Measurements from ENCODE around the gene ZNF483. TPM values are rescaled to one million over a fixed set of nuclear protein-coding genes. Genes with fewer than 3 reads are reported as not detected.

Gene ZNF483
- total and polyA plus RNA-seq, 9 of the 15 experiments (the other 6 are each of a cell fraction or from before 2014, with no cell fraction given), result 0.04 to 1.0 (median 0.38) TPM

DNA sequence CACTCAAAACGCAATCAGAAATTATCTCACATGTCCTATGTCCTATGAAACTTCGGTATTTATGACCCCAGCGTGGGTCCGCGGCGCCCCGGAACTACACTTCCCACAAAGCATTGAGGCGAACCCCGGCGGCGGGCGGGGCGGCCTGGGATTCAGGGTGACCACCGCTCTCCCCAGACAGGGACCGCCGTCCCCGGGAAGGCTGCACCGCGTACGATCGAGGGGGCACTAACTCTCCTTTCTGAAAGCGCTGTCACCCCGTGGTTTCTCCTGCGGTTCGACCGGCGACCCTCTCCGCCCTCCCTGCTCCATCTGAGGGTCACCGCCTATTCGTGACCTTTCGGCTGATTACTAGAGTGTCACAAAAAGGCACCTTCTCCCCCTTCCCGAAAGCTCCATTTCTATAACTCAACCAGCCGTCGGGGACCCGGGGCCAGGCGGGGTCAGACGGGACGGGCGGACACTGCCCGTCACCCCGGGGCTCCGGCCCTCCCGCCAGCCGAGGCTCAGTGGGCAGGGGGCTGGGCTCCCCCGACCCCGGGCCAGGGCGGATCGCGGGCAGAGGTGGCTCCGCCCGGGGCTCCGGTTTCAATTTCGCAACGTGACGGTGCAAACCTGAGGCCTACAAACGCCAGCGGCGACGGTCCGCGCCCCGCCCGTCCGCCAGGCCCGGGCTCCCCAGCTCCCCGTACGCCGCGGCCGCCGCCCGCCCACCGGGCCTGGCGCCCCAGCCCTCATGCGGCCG lies 42.1 kb upstream of the ZNF483 start (continued):
- TF ChIP-seq, protein P1, sequence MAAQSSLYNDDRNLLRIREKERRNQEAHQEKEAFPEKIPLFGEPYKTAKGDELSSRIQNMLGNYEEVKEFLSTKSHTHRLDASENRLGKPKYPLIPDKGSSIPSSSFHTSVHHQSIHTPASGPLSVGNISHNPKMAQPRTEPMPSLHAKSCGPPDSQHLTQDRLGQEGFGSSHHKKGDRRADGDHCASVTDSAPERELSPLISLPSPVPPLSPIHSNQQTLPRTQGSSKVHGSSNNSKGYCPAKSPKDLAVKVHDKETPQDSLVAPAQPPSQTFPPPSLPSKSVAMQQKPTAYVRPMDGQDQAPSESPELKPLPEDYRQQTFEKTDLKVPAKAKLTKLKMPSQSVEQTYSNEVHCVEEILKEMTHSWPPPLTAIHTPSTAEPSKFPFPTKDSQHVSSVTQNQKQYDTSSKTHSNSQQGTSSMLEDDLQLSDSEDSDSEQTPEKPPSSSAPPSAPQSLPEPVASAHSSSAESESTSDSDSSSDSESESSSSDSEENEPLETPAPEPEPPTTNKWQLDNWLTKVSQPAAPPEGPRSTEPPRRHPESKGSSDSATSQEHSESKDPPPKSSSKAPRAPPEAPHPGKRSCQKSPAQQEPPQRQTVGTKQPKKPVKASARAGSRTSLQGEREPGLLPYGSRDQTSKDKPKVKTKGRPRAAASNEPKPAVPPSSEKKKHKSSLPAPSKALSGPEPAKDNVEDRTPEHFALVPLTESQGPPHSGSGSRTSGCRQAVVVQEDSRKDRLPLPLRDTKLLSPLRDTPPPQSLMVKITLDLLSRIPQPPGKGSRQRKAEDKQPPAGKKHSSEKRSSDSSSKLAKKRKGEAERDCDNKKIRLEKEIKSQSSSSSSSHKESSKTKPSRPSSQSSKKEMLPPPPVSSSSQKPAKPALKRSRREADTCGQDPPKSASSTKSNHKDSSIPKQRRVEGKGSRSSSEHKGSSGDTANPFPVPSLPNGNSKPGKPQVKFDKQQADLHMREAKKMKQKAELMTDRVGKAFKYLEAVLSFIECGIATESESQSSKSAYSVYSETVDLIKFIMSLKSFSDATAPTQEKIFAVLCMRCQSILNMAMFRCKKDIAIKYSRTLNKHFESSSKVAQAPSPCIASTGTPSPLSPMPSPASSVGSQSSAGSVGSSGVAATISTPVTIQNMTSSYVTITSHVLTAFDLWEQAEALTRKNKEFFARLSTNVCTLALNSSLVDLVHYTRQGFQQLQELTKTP (IDR thresholded peaks at IDR 0.05; ENCODE audit: low read depth in 1 of 2, partially characterized antibody in 2 of 2), result peak in 1 of 2 experiments; percentile 68
- TF ChIP-seq, protein P2, sequence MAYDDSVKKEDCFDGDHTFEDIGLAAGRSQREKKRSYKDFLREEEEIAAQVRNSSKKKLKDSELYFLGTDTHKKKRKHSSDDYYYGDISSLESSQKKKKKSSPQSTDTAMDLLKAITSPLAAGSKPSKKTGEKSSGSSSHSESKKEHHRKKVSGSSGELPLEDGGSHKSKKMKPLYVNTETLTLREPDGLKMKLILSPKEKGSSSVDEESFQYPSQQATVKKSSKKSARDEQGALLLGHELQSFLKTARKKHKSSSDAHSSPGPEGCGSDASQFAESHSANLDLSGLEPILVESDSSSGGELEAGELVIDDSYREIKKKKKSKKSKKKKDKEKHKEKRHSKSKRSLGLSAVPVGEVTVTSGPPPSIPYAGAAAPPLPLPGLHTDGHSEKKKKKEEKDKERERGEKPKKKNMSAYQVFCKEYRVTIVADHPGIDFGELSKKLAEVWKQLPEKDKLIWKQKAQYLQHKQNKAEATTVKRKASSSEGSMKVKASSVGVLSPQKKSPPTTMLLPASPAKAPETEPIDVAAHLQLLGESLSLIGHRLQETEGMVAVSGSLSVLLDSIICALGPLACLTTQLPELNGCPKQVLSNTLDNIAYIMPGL (CRISPR knock-in tag; IDR thresholded peaks at IDR 0.05), result no peak
- TF ChIP-seq ZBED1 (IDR thresholded peaks at IDR 0.05) (no peak), NR1H2 (CRISPR knock-in tag; IDR thresholded peaks at IDR 0.05) (no peak), SMARCB1 (IDR thresholded peaks at IDR 0.05; ENCODE audit: insufficient read length, low read depth) (no peak), NFRKB (IDR thresholded peaks at IDR 0.05; ENCODE audit: low read depth) (peak; percentile 33; the same call in 1 of the 2 replicates), ZNF217 (CRISPR knock-in tag; IDR thresholded peaks at IDR 0.05) (no peak), U2AF1 (optimal IDR thresholded peaks at IDR 0.05; ENCODE audit: low read depth, low read length) (no peak), NELFE (IDR thresholded peaks at IDR 0.05; ENCODE audit: insufficient read depth, insufficient read length) (no peak), TRIM28 (IDR thresholded peaks at IDR 0.05) (0 out of 2 replicates have a peak, but pooled peaks have one; percentile 15), RCOR1 (IDR thresholded peaks at IDR 0.05; ENCODE audit: borderline replicate concordance in 1 of 2, low read depth in 2 of 2, low read length in 2 of 2) (no peak), SOX6 (IDR thresholded peaks at IDR 0.05) (no peak), ZBTB8A (IDR thresholded peaks at IDR 0.05; ENCODE audit: partially characterized antibody) (no peak), ZNF124 (CRISPR knock-in tag; IDR thresholded peaks at IDR 0.05) (no peak), SIX5 (IDR thresholded peaks at IDR 0.05; ENCODE audit: borderline replicate concordance in 1 of 2, insufficient read depth in 1 of 2, low read depth in 1 of 2, low read length in 2 of 2) (peak; percentile 36 to 46; a peak in 2 of 4 replicates), DIDO1 (tag; IDR thresholded peaks at IDR 0.05; ENCODE audit: low read depth) (no peak), TSC22D4 (tag; IDR thresholded peaks at IDR 0.05) (no peak), MECOM (CRISPR knock-in tag; IDR thresholded peaks at IDR 0.05) (no peak)
- TF ChIP-seq, protein P3, sequence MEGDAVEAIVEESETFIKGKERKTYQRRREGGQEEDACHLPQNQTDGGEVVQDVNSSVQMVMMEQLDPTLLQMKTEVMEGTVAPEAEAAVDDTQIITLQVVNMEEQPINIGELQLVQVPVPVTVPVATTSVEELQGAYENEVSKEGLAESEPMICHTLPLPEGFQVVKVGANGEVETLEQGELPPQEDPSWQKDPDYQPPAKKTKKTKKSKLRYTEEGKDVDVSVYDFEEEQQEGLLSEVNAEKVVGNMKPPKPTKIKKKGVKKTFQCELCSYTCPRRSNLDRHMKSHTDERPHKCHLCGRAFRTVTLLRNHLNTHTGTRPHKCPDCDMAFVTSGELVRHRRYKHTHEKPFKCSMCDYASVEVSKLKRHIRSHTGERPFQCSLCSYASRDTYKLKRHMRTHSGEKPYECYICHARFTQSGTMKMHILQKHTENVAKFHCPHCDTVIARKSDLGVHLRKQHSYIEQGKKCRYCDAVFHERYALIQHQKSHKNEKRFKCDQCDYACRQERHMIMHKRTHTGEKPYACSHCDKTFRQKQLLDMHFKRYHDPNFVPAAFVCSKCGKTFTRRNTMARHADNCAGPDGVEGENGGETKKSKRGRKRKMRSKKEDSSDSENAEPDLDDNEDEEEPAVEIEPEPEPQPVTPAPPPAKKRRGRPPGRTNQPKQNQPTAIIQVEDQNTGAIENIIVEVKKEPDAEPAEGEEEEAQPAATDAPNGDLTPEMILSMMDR (IDR thresholded peaks at IDR 0.05 in 2 of 3, conservative IDR thresholded peaks at IDR 0.05 in 1 of 3; ENCODE audit: insufficient read depth in 2 of 3, low read depth in 1 of 3, low read length in 3 of 3), result no peak
- TF ChIP-seq, protein P4, sequence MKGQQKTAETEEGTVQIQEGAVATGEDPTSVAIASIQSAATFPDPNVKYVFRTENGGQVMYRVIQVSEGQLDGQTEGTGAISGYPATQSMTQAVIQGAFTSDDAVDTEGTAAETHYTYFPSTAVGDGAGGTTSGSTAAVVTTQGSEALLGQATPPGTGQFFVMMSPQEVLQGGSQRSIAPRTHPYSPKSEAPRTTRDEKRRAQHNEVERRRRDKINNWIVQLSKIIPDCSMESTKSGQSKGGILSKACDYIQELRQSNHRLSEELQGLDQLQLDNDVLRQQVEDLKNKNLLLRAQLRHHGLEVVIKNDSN (CRISPR knock-in tag; IDR thresholded peaks at IDR 0.05), result no peak

All from K562 (cell line).